Cerebellar cortex (tissue), 1 donor: ENCODE results near the gene WDR3.

Experiments
- DNase-seq: peaks from one replicate; pipeline ENCODE4 v3.0.0-alpha.2; 2015; ENCODE audit warnings: low spot score

The WDR3 gene

DNA sequence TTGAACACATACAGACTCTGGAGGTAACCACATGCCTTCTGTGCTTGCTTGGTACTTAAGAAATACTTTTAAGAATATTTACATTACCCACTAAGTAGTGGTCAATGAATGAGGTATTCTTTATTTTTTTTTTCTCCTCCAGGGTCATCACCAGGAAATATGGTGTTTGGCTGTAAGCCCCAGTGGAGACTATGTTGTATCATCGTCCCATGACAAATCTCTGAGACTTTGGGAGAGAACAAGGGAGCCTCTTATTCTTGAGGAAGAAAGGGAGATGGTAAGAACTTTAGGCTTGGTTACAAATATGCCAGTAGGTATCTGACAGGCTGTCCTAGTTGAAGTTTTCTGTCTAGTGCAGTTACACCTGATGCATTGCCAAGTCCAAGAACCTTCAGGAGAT is 22.8 kb downstream of the WDR3 start:
- no peak for DNase-seq

DNA sequence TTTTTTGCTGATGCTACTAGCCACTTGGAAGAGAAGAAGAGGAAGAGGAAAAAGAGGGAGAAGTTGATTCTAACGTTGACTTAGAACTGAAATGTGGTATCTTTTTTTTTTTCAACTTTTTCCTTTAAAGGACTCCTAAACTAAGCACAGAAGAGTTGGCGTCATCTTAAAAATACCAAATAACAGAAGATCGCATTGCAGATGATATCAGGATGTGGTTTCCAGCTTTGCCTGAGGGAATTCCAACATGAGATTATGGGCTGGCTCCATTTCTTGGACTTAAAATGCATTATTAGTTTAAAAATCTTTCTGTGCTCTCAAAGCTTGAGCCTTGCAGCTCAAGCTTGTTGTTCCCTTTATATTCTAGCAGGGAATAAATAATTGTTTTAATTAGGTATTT is 29.8 kb downstream of the WDR3 start:
- DNase-seq, result no peak

DNA sequence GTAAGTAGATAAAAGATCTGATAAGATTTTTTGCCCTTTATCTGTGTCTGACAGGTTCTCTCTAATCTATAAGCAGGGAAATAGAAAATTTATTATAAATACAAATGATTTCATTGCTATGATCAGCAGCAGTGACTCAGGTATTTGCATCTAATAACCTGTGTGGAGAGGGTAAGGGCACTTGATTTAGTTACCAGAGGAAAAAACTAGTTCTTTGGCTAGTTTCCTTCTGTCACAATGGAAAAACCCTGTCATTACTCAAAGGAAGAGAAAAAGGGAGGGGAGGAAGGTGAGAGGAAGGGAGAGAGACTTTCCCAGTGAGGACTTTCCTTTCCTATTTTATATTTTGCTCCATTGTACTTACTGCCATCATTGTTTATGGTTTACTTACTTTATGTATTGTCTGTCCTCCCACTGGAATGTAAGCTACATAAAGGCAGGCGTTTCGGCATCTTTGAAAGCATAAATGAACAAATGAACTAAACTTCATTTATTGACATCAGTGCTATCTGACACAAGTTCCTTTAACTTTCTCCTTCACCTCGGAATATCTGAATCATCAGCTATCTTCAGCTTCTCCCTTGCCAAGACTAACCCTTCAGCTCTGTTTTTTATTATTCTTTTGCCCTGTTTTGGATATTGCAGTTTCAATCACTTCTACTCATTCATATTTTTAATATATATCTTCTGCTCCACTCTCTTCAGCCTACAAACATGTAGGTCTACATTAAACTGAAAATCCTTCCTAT is 34.9 kb downstream of the WDR3 start:
- no peak for DNase-seq

DNA sequence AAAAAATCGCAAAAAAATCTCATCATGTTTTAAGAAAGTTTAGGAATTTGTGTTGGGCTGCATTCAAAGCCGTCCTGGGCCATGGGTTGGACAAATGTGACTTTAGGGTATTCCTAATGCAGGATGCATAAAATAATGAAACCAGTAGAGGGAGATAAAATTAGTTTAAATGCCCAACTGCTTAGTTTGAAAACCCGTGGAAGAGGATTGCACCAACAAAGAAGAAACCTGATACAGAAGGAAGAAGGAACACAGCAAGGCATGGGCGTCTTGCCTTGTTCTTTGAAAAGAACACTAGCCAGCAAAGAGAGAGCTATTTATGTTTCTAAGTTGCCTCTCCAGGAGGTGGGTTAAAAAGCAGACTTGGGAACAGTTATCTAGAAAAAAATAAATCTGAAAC is 37.9 kb downstream of the WDR3 start:
- peak; percentile 8 for DNase-seq

DNA sequence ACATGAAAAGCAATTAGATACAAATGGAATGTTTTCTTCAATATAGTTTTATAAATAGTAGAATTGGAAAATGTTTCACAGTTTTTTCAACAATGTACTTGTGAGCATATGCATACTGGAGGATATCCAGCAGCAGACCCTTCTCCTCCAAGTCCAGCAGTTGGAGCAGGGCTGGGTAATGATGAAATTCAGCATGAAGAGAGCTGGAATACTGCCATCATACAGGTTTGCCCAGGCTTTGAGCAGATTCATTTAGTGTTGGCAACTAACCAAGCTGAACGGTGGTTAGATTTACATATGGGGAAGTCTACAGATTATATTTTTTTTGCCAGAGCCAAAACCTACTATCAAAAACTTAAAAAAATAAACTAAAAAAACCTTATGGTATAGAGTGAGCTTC is 38.3 kb downstream of the WDR3 start:
- DNase-seq, result peak; percentile 10

DNA sequence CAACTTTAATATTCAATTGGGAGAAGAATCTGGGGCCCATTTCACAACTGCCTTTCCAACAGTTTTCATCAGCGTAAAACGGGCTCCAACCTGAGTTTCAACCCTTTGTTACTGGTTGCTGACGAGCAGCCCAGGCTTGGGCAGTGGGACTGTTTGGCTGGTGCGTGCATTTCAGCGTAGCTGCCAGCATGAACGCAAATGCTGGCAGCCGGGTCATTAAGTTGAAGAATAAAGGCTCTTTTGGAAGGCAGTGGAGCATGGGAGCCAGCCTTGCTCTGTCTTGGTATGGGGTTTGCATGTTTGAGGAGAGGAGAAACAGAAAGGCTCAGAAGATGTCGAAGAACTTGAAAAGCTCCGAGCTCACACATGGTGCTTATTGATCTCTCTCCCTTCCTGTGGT is 40.7 kb downstream of the WDR3 start:
- no peak for DNase-seq

DNA sequence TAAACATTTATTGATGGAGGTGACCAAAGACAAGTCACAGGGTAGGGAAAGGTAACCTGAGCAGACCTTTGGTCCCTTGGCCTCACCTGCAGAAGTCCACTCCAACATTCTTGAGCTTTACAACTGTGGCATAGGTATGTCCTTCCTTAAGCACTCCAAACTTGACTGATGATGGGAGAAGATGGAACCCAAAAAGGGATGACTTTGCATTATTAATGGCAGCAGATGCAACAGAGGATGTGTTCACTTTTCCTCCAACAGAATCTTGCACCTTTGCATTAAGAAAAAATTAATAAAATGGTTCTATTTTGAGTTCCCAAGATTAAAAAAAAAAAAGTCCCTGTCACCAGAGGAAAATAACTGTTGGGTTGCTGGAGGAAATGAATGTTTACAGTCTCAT is 42.2 kb downstream of the WDR3 start:
- DNase-seq, result no peak

DNA sequence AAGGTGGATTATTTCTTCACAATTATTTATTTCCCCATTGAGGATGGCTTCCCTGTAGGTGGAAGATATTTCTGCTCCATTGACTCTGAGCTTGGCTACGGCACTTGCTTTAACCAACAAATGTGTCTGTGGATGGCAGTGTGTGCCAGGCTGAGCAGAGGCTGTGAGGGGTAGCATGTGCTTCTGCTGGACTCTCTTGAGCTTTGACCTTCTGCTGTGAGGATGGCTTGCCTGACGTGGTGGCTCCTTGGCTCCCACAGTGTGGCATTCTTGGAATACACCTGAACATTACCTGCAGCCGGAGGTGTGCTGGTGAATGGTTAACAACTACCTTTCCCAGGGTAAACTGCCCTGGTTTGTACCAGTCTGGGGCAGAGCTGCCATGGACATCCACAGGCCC is 46.8 kb downstream of the WDR3 start:
- DNase-seq, result no peak

- no peak for DNase-seq
Observed at GRCh38 chr1:117981455-117982192, 52.1 kb downstream of the WDR3 start.

GRCh38 chr1:117985239-117985638 is 55.7 kb downstream of the WDR3 start:
- DNase-seq, result no peak

GRCh38 chr1:117985973-117986372 is 56.4 kb downstream of the WDR3 start:
- no peak for DNase-seq

DNA sequence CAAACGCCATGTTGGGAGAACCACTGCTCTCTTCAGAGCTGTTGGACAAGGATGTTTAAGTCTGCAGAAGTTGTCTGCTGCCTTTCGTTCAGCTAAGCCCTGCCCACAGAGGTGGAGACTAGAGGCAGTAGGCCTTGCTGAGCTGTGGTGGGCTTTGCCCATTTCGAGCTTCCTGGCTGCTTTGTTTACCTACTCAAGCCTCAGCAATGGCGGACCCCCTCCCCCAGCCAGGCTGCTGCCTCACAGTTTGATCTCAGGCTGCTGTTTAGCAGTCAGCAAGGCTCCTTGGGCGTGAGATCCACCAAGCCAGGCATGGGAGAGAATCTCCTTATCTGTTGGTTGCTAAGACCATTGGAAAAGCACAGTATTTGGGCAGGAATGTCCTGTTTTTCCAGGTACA is 74.8 kb downstream of the WDR3 start:
- no peak for DNase-seq

GRCh38 chr1:118007391-118007790 is 77.9 kb downstream of the WDR3 start:
- no peak for DNase-seq

DNA sequence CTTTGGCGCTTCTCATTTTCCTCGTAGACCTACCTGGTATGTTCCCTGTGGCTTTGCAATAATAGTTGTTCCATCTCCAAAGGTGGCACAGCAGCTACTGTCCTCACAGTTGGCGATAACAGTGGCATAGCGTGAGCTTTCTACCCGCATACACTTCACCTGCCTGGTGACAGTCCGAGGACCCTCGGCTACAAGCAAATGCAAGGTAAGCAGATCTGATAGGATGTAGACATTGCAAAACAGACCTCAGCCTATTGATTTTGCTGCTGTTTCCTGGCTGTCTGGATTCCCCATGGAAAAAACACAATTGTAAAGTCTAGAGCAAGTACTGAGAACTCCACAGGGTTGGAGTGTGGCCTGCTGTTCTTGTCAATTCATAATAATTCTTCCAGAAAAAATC is 78.5 kb downstream of the WDR3 start:
- no peak for DNase-seq

GRCh38 chr1:118012515-118013124 is 83.1 kb downstream of the WDR3 start:
- no peak for DNase-seq

GRCh38 chr1:118013336-118013735 is 83.8 kb downstream of the WDR3 start:
- DNase-seq, result no peak

- DNase-seq, result no peak
Observed at GRCh38 chr1:118013938-118014337, 84.4 kb downstream of the WDR3 start.
